ENCODE measurements around the gene ACTG2. TPM values are rescaled to one million over a fixed set of nuclear protein-coding genes. Genes with fewer than 3 reads are reported as not detected.

Gene ACTG2
- total and polyA plus RNA-seq, 8 donors: 143 to 2,977 (median 957) TPM

GRCh38 chr2:73927344-73927743 lies 34.5 kb downstream of the ACTG2 start:
- WGBS, 5 donors: 13 to 18% (median 15%) methylated on average over 6 of the region's 6 CpGs
- no peaks in the 10 kb centered on the region for H3K27me3 ChIP-seq
- intact Hi-C loops (cut with DNase I; ENCODE audit: low total_unique reads): loop anchor here (10.0 kb wide), 1 partner anchor 93 kb away; no protein-coding TSS in a partner anchor

DNA sequence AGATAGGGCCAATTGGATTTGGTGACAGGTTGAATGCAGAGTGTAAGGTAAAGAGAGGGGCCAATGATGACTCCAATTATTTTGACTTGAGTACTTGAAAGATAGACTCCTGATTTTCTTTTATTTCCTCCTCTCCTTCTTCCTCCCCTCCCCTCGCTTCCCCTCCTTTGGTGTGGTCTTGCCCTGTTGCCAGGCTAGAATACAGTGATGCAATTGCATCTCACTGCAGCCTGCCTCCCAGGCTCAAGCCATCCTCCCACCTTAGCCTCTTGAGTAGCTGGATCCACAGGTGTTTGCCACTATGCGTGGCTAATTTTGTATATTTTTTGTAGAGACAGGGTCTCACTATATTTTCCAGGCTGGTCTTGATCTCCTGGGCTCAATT lies 36.1 kb downstream of the ACTG2 start:
- H3K4me1 ChIP-seq: peaks cover 24 to 71% (median 42%) of the 10 kb centered on the region in 4 donors
- H3K36me3 ChIP-seq: peaks cover 0 to 25% (median 22%) of the 10 kb centered on the region in 4 donors
- DNase-seq: no peak
- 81 to 95% (median 90%) methylated on average over 2 of the region's 2 CpGs for WGBS, 5 donors
- H3K27me3 ChIP-seq: no peaks in the 10 kb centered on the region
- TF ChIP-seq EP300 (IDR thresholded peaks at IDR 0.05): no peak
- TF ChIP-seq, protein P1, sequence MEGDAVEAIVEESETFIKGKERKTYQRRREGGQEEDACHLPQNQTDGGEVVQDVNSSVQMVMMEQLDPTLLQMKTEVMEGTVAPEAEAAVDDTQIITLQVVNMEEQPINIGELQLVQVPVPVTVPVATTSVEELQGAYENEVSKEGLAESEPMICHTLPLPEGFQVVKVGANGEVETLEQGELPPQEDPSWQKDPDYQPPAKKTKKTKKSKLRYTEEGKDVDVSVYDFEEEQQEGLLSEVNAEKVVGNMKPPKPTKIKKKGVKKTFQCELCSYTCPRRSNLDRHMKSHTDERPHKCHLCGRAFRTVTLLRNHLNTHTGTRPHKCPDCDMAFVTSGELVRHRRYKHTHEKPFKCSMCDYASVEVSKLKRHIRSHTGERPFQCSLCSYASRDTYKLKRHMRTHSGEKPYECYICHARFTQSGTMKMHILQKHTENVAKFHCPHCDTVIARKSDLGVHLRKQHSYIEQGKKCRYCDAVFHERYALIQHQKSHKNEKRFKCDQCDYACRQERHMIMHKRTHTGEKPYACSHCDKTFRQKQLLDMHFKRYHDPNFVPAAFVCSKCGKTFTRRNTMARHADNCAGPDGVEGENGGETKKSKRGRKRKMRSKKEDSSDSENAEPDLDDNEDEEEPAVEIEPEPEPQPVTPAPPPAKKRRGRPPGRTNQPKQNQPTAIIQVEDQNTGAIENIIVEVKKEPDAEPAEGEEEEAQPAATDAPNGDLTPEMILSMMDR (IDR thresholded peaks at IDR 0.05): no peak
- no peak for TF ChIP-seq POLR2A (IDR thresholded peaks at IDR 0.05)
- TF ChIP-seq POLR2AphosphoS5 (IDR thresholded peaks at IDR 0.05): no peak
- peak overlapping the region in 1 of 5 donors; percentile 95 for H3K27ac ChIP-seq
- H3K9me3 ChIP-seq: no peaks in the 10 kb centered on the region
- H3K4me3 ChIP-seq: no peak overlapping the region
- intact Hi-C loops (cut with DNase I; ENCODE audit: low total_unique reads): loop anchor here (10.0 kb wide), 1 partner anchor 94 kb away; no protein-coding TSS in a partner anchor

More at GRCh38 chr2:73927344-73927743, 34.5 kb downstream of the ACTG2 start:
- DNase-seq: no peak
- Histone ChIP-seq H3K36me3 (peaks cover 0 to 14% (median 7%) of the 10 kb centered on the region in 4 donors), H3K9me3 (no peaks in the 10 kb centered on the region), H3K4me3 (peak overlapping the region; percentile 62 to 70 (median 67)), H3K4me1 (peaks cover 24 to 58% (median 40%) of the 10 kb centered on the region in 4 donors), H3K27ac (peak overlapping the region in 4 of 5 donors; percentile 95 to 98 (median 96))
- TF ChIP-seq EP300 (IDR thresholded peaks at IDR 0.05) (no peak), POLR2A (IDR thresholded peaks at IDR 0.05) (no peak), POLR2AphosphoS5 (IDR thresholded peaks at IDR 0.05) (no peak)
- TF ChIP-seq, protein P1 (IDR thresholded peaks at IDR 0.05): no peak

DNA sequence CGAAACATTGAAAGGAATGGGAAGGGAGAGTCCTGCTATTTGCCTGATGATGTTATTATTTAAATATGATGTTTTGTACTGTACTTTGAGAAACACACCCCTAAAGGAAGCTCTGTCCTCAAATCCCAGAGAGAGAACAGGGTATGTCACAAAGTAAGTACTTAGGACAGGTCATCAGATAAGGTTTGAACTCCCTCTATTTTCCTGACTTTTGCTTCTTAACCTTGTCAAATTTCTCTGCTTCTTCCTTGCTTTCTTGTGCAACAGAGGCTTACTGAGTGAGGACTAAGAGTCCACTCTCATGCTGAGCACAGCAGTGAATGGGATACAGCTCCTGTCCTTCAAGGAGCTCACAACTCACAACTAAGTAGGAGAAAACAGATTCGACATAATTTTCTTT lies 37.6 kb downstream of the ACTG2 start:
- WGBS, 5 donors: 62 to 81% (median 71%) methylated on average over 2 of the region's 2 CpGs
- H3K36me3 ChIP-seq: peaks cover 0 to 36% (median 26%) of the 10 kb centered on the region in 4 donors
- H3K27me3 ChIP-seq: no peaks in the 10 kb centered on the region
- H3K4me3 ChIP-seq: no peak overlapping the region
- intact Hi-C loops (cut with DNase I; ENCODE audit: low total_unique reads): no loop called here
- no peak overlapping the region for H3K27ac ChIP-seq
- TF ChIP-seq, protein P1 (IDR thresholded peaks at IDR 0.05): no peak
- TF ChIP-seq POLR2A (IDR thresholded peaks at IDR 0.05): no peak
- no peak for TF ChIP-seq POLR2AphosphoS5 (IDR thresholded peaks at IDR 0.05)
- no peak for TF ChIP-seq EP300 (IDR thresholded peaks at IDR 0.05)
- DNase-seq: no peak
- H3K9me3 ChIP-seq: no peaks in the 10 kb centered on the region
- peaks cover 24 to 79% (median 44%) of the 10 kb centered on the region in 4 donors for H3K4me1 ChIP-seq

GRCh38 chr2:73931531-73932500 lies 39.0 kb downstream of the ACTG2 start:
- no peak overlapping the region for H3K4me3 ChIP-seq
- no peak overlapping the region for H3K27ac ChIP-seq
- H3K36me3 ChIP-seq: peaks cover 0 to 36% (median 30%) of the 10 kb centered on the region in 4 donors
- H3K9me3 ChIP-seq: no peaks in the 10 kb centered on the region
- 81 to 93% (median 86%) methylated on average over 7 of the region's 7 CpGs for WGBS, 5 donors
- H3K27me3 ChIP-seq: no peaks in the 10 kb centered on the region
- intact Hi-C loops (cut with DNase I; ENCODE audit: low total_unique reads): no loop called here
- peaks cover 20 to 85% (median 47%) of the 10 kb centered on the region in 4 donors for H3K4me1 ChIP-seq
- TF ChIP-seq POLR2AphosphoS5 (IDR thresholded peaks at IDR 0.05) (no peak), EP300 (IDR thresholded peaks at IDR 0.05) (no peak), POLR2A (IDR thresholded peaks at IDR 0.05) (no peak)
- TF ChIP-seq, protein P1 (IDR thresholded peaks at IDR 0.05): no peak
- DNase-seq: no peak
